Globus pallidus (tissue), 1 donor: Measurements from ENCODE around the gene KDM4B.

Experiments used
- DNase-seq: peaks from one replicate; pipeline ENCODE4 v3.0.0-alpha.2; 2015; ENCODE audit warnings: low spot score

The KDM4B gene

GRCh38 chr19:5137114-5137513, 168.2 kb downstream of the KDM4B start:
- no peak for DNase-seq

- no peak for DNase-seq
These were observed 168.7 kb downstream of the KDM4B start for GRCh38 chr19:5137571-5138124.

GRCh38 chr19:5138606-5139582, 170.0 kb downstream of the KDM4B start:
- peak; percentile 41 for DNase-seq

- DNase-seq: no peak
These were observed 170.8 kb downstream of the KDM4B start for GRCh38 chr19:5139583-5140325.

- DNase-seq: no peak
These were observed 172.4 kb downstream of the KDM4B start for GRCh38 chr19:5141129-5141849.

GRCh38 chr19:5141850-5142724, 173.2 kb downstream of the KDM4B start:
- DNase-seq: no peak

GRCh38 chr19:5142725-5143097, 173.8 kb downstream of the KDM4B start:
- DNase-seq: no peak

GRCh38 chr19:5143471-5144411, 174.8 kb downstream of the KDM4B start:
- no peak for DNase-seq

GRCh38 chr19:5144545-5145179, 175.7 kb downstream of the KDM4B start:
- DNase-seq: no peak

DNA sequence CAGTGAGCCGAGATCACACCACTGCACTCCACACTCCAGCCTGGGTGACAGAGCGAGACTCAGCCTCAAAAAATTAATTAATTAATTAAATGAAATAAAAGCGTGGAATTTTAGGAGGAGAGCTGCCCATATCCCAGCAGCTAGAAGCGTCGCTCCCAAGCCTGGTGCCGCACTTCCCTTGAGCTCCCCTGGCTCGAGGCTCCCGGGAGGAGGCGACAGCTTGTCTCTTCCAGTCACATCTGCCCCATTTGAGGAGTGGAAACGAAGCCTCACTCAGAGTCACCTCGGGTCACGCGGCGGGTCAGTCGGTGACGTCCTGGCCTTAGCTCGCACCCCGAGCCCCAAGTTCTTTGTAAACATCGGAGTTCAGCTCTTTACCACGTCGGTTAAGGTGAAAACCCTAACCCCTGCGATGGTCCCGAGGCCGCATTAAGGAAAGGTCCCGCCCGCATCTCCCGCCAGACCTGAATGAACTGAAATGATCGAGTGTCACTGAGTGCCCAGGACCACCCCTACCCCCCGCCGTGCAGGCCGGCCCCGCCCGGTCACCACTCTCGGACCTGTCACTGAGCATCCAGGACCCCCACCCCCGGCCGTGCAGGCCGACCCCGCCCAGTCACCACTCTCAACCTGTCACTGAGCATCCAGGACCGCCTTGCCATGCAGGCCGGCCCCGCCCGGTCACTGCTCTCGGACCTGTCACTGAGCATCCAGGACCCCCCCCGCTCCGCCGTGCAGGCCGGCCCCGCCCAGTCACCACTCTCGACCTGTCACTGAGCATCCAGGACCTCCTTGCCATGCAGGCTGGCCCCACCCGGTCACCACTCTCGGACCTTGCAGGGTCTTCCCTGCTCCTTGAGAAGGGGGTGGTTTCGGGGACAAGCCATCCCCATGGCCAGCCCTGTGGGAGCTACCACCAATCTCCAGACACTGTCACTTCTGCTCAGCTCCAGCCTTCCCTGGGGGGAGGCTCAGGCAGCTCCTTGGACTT, 176.9 kb downstream of the KDM4B start:
- no peak for DNase-seq

DNA sequence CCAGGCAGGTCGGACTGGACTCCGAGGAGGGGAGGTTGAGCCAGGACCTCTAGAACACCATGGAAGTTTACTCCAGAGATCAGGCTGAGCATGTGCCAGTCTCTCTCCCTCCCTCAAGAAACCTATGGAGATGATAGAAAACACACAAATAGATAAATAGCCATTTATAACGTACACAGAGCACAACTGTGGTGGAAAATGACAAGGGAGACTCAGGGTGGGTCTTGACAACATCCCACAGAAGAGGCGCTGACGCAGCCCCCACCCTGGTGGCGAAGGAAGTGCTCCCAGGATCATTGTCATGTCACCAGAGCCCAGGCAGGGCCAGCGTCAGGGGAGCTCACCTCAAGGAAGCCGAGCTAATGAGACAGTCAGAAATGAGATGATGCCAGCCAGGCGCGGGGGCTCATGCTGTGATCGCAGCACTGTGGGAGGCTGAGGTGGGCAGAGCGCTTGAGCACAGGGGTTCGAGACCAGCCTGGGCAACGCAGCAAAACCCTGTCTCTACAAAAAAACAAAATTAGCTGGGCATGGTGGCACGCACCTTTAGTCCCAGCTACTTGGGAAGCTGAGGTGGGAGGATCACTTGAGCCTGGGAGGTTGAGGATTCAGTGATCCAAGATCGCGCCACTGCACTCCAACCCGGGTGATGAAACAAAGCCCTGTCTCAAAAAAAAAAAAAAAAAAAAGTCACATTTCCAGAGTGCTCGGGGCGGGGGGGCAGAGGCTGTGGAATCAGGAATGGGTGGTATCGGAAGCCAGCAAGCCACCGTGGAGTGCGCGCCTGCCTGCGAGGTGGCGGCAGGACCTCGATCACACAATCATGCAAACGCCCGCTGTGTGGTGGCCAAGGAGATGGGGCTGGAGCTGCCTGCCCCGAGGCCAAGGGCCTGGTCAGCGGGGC, 178.4 kb downstream of the KDM4B start:
- no peak for DNase-seq

GRCh38 chr19:5147978-5148793, 179.3 kb downstream of the KDM4B start:
- DNase-seq: peak; percentile 31

DNA sequence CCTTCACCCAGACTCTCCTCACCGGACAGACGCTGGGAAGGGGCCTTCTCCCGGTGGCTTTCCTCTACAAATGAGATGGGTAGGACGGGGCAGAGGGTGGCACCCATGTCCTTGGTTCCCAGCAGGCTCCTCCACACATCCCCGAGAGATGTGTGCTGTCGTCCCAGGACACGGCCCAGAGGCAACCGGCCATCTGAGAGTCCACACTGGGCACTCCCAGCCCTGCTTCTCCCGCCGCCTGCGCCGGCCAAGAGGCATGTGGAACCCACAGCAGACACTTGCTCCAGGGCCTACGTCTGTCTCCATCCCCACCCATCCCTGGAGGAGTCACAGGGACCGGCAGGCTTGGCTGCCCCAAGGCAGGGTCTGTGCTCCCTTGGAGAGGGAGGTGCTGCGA, 179.9 kb downstream of the KDM4B start:
- DNase-seq: no peak

- DNase-seq: no peak
These were observed 180.6 kb downstream of the KDM4B start for GRCh38 chr19:5149508-5149907.

GRCh38 chr19:5149932-5150901, 181.3 kb downstream of the KDM4B start:
- DNase-seq: no peak
